Keratinocyte (primary cell): ENCODE data around the gene CACNB2. TPM values are rescaled to one million over a fixed set of nuclear protein-coding genes. Genes with fewer than 3 reads are reported as not detected.

Experiments used
- DNase-seq: peaks from one replicate; pipeline ENCODE4 v3.0.0-alpha.2; 2011; ENCODE audit warnings: low read depth, missing footprints, low spot score
- FAIRE-seq: peaks from 2 replicates; lab custom pipeline; 2011; peaks lifted over from hg19 to GRCh38; lab: Jason Lieb, UNC
- H2AFZ ChIP-seq: 2 replicates; pipeline ENCODE4 v1.6.0; 2012; ENCODE audit warnings: low read length, control low read depth, inconsistent platforms; ENCODE audit not compliant: control insufficient read depth
- H3K27ac ChIP-seq: 2 replicates; pipeline ENCODE4 v1.5.1; 2011; ENCODE audit warnings: low read length; ENCODE audit not compliant: control insufficient read depth, insufficient read depth
- H3K27me3 ChIP-seq: 3 replicates; pipeline ENCODE4 v1.6.0; 2011; ENCODE audit warnings: low read length; ENCODE audit not compliant: control insufficient read depth, insufficient read depth; ENCODE audit errors: extremely low read depth
- H3K36me3 ChIP-seq, 2 experiments: 2 replicates in 1 of 2; 3 replicates in 1 of 2; pipeline ENCODE4 v1.5.1; 2011; ENCODE audit warnings: low read length in 2 of 2, mild to moderate bottlenecking in 1 of 2; ENCODE audit not compliant: control insufficient read depth in 2 of 2, insufficient read depth in 2 of 2; ENCODE audit errors: extremely low read depth in 1 of 2
- H3K4me1 ChIP-seq: 3 replicates; pipeline ENCODE4 v1.5.1; 2011; ENCODE audit warnings: low read length; ENCODE audit not compliant: control insufficient read depth, insufficient read depth; ENCODE audit errors: extremely low read depth
- H3K4me2 ChIP-seq: 3 replicates; pipeline ENCODE4 v1.6.0; 2011; ENCODE audit warnings: low read depth, low read length; ENCODE audit not compliant: control insufficient read depth, insufficient read depth; ENCODE audit errors: extremely low read depth
- H3K4me3 ChIP-seq, 3 experiments: fragments of 200-600 bp in 1 of 3; sonication (generic) in 1 of 3; 2 replicates in 2 of 3; 3 replicates in 1 of 3; pipeline ENCODE4 v1.5.1; 2011 to 2016; ENCODE audit warnings: low read length in 3 of 3, mild to moderate bottlenecking in 3 of 3, control low read depth in 2 of 3, inconsistent platforms in 1 of 3, low read depth in 1 of 3, mixed read lengths in 1 of 3, mixed run types in 1 of 3, moderate library complexity in 1 of 3; ENCODE audit not compliant: control insufficient read depth in 2 of 3, insufficient read depth in 2 of 3; ENCODE audit errors: extremely low read depth in 1 of 3
- H3K79me2 ChIP-seq: 2 replicates; pipeline ENCODE4 v1.6.0; 2012; ENCODE audit warnings: low read length; ENCODE audit not compliant: control insufficient read depth, insufficient read depth
- H3K9ac ChIP-seq: 3 replicates; pipeline ENCODE4 v1.6.0; 2011; ENCODE audit warnings: low read length; ENCODE audit not compliant: control insufficient read depth, insufficient read depth; ENCODE audit errors: extremely low read depth
- H3K9me1 ChIP-seq: 3 replicates; pipeline ENCODE4 v1.6.0; 2011; ENCODE audit warnings: low read length; ENCODE audit not compliant: control insufficient read depth, insufficient read depth; ENCODE audit errors: extremely low read depth
- H3K9me3 ChIP-seq: 2 replicates; pipeline ENCODE4 v1.5.1; 2012; ENCODE audit warnings: low read depth, low read length; ENCODE audit not compliant: control insufficient read depth
- H4K20me1 ChIP-seq: 3 replicates; pipeline ENCODE4 v1.6.0; 2011; ENCODE audit warnings: low read length; ENCODE audit not compliant: control insufficient read depth, insufficient read depth; ENCODE audit errors: extremely low read depth
- EZH2 ChIP-seq: IDR thresholded peaks from one replicate; pipeline ENCODE4 v1.6.1; 2012; ENCODE audit warnings: inconsistent platforms, mild to moderate bottlenecking, low read length, moderate library complexity
- dilution Hi-C: fragments of 300-500 bp; cut with MboI; formaldehyde crosslinking; loops from one replicate; pipeline ENCODE4 v1.7.0; 2020; ENCODE audit warnings: low sequenced_read_pairs; ENCODE audit not compliant: extremely low pct_ligation_motif_present
- polyA plus RNA-seq, 5 experiments: library from polyadenylated mRNA; depleted of rRNA in 3 of 5; stranded (reverse) in 3 of 5; stranded (forward) in 1 of 5; unstranded in 1 of 5; fragments of >200 nt; gene quantifications; 1 replicate in 1 of 5; 2 replicates in 3 of 5; 3 replicates in 1 of 5; pipeline versions ENCODE4 v1.2.1 to v1.2.3, GENCODE V29; 2011 to 2012; ENCODE audit warnings: missing spikeins in 2 of 5, low read depth in 1 of 5, low replicate concordance in 1 of 5
- TF ChIP-seq, protein P1 (sequence below), 3 experiments: IDR thresholded peaks in 1 of 3; conservative IDR thresholded peaks in 1 of 3; optimal IDR thresholded peaks in 1 of 3; 2 replicates in 2 of 3; 3 replicates in 1 of 3; pipeline versions ENCODE3 to v1.5.1; 2011; ENCODE audit warnings: low read length in 3 of 3, mild to moderate bottlenecking in 3 of 3, moderate library complexity in 2 of 3, control low read depth in 1 of 3, inconsistent platforms in 1 of 3; ENCODE audit not compliant: insufficient read depth in 2 of 3; ENCODE audit errors: extremely low read depth in 1 of 3

Gene CACNB2
- polyA plus RNA-seq, 1 donor (not counting 4 experiments of a cell fraction or from before 2014, with no cell fraction given), result 0.03 TPM

DNA sequence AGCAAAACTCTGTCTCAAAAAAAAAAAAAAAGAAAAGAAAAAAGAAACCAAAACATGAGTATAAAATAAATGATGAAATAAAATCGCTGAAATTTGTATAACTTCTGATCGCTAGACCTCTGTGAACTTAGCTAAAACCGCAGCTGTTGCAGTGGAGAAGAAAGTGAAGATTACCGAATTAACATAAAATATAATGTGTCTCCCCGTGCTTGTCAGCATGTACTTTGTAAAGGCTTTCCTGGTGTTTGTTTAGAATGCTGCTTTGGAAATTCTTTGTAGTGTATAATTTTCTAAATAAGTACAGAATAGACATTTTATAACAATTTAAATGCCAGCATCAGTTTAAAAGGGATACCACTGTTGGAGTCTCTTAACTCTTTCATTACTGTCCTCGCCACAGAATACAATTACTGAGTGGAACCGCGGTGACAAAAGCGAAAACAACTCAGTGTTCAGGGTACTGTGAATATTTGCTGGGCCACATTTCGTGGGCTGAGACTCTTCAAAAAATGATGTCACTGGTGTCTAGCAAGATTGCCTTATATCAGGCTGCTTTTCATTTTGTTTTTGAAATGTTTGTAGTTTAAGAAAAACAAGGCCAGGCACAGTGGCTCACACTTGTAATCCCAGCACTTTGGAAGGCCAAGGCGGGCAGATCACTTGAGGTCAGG lies 343.4 kb downstream of the CACNB2 start:
- TF ChIP-seq EZH2, result no peak
- TF ChIP-seq, protein P1, sequence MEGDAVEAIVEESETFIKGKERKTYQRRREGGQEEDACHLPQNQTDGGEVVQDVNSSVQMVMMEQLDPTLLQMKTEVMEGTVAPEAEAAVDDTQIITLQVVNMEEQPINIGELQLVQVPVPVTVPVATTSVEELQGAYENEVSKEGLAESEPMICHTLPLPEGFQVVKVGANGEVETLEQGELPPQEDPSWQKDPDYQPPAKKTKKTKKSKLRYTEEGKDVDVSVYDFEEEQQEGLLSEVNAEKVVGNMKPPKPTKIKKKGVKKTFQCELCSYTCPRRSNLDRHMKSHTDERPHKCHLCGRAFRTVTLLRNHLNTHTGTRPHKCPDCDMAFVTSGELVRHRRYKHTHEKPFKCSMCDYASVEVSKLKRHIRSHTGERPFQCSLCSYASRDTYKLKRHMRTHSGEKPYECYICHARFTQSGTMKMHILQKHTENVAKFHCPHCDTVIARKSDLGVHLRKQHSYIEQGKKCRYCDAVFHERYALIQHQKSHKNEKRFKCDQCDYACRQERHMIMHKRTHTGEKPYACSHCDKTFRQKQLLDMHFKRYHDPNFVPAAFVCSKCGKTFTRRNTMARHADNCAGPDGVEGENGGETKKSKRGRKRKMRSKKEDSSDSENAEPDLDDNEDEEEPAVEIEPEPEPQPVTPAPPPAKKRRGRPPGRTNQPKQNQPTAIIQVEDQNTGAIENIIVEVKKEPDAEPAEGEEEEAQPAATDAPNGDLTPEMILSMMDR (optimal IDR thresholded peaks at IDR 0.05 in 1 of 3, IDR thresholded peaks at IDR 0.05 in 1 of 3, conservative IDR thresholded peaks at IDR 0.05 in 1 of 3; ENCODE audit: extremely low read depth in 1 of 3, insufficient read depth in 2 of 3, low read length in 3 of 3), result no peak
- H3K27ac ChIP-seq, result no peak overlapping the region
- H3K36me3 ChIP-seq, result no peaks in the 10 kb centered on the region
- no peaks in the 10 kb centered on the region for H3K27me3 ChIP-seq
- H3K79me2 ChIP-seq, result no peaks in the 10 kb centered on the region
- H3K9me3 ChIP-seq, result no peaks in the 10 kb centered on the region
- no peak for FAIRE-seq
- H3K4me3 ChIP-seq, result no peak overlapping the region
- no peaks in the 10 kb centered on the region for H4K20me1 ChIP-seq
- H2AFZ ChIP-seq, result no peak overlapping the region
- dilution Hi-C loops, result no loop called here
- no peaks in the 10 kb centered on the region for H3K4me1 ChIP-seq
- H3K9me1 ChIP-seq, result no peaks in the 10 kb centered on the region
- no peak overlapping the region for H3K9ac ChIP-seq
- no peak overlapping the region for H3K4me2 ChIP-seq
- no peak for DNase-seq

DNA sequence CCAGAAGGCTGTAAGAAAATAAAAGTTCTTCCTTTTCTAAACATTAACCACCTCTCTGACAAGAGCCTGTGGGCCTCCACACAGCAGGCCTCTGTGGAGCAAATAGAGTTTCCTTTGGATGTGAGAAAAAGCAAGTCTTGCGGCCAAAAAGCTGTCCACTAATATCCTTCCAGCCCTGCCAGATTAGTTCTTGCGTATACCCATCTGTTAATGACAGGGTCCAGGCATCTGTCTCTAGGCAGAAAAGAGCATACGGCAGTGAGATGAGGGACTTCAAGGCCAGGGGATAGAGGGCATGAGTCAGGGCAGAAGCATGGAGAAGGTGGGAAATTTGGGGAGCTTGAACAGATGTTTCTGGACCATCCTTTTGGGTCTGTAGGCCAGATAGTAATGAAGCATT lies 346.2 kb downstream of the CACNB2 start:
- dilution Hi-C loops, result no loop called here

More for the DNA sequence above, 346.2 kb downstream of the CACNB2 start:
- Histone ChIP-seq H3K27ac (no peak overlapping the region), H4K20me1 (no peaks in the 10 kb centered on the region), H3K9me3 (no peaks in the 10 kb centered on the region), H3K9ac (no peak overlapping the region), H2AFZ (no peak overlapping the region), H3K4me1 (no peaks in the 10 kb centered on the region), H3K79me2 (no peaks in the 10 kb centered on the region), H3K4me3 (no peak overlapping the region), H3K4me2 (no peak overlapping the region), H3K27me3 (no peaks in the 10 kb centered on the region), H3K36me3 (no peaks in the 10 kb centered on the region), H3K9me1 (no peaks in the 10 kb centered on the region)
- TF ChIP-seq EZH2, result no peak
- TF ChIP-seq, protein P1 (optimal IDR thresholded peaks at IDR 0.05 in 1 of 3, IDR thresholded peaks at IDR 0.05 in 1 of 3, conservative IDR thresholded peaks at IDR 0.05 in 1 of 3; ENCODE audit: extremely low read depth in 1 of 3, insufficient read depth in 2 of 3, low read length in 3 of 3), result no peak
- no peak for FAIRE-seq
- no peak for DNase-seq
